Liver (tissue), 9 donors: ENCODE results near the gene CYB5RL. TPM values are rescaled to one million over a fixed set of nuclear protein-coding genes. Genes with fewer than 3 reads are reported as not detected.

ENCODE experiments used
- DNase-seq: peaks from one replicate; pipeline ENCODE4 v3.0.0-alpha.2; 2017; ENCODE audit warnings: low spot score
- H3K27ac ChIP-seq, 2 donors: one replicate each; pipeline ENCODE4 v1.7.0; 2013; ENCODE audit warnings: inconsistent platforms in 2 of 2, low read length in 2 of 2, control low read depth in 1 of 2, low read depth in 1 of 2, mild to moderate bottlenecking in 1 of 2
- H3K27me3 ChIP-seq, 4 donors: one replicate each; pipeline versions ENCODE4 v1.6.1 to v1.7.0; 2013; ENCODE audit warnings: low read length in 3 of 4, inconsistent platforms in 1 of 4, mild to moderate bottlenecking in 1 of 4, moderate library complexity in 1 of 4; ENCODE audit not compliant: control insufficient read depth in 4 of 4, insufficient read depth in 4 of 4
- H3K36me3 ChIP-seq, 4 donors: one replicate each; pipeline versions ENCODE4 v1.6.1 to v1.7.0; 2013; ENCODE audit warnings: low read length in 3 of 4, mild to moderate bottlenecking in 3 of 4, low read depth in 1 of 4, moderate library complexity in 1 of 4; ENCODE audit not compliant: control insufficient read depth in 4 of 4, insufficient read depth in 3 of 4
- H3K4me1 ChIP-seq, 4 donors: one replicate each; pipeline versions ENCODE4 v1.6.1 to v1.7.0; 2013; ENCODE audit warnings: low read length in 3 of 4, mild to moderate bottlenecking in 3 of 4, moderate library complexity in 1 of 4; ENCODE audit not compliant: control insufficient read depth in 4 of 4, insufficient read depth in 4 of 4
- H3K4me3 ChIP-seq, 3 donors: one replicate each; pipeline versions ENCODE4 v1.6.1 to v1.7.0; 2013; ENCODE audit warnings: low read length in 3 of 3, control low read depth in 1 of 3, low read depth in 1 of 3, mild to moderate bottlenecking in 1 of 3
- H3K9ac ChIP-seq, 2 donors: one replicate each; pipeline ENCODE4 v1.7.0; 2013; ENCODE audit warnings: low read length in 2 of 2, mild to moderate bottlenecking in 2 of 2, moderate library complexity in 2 of 2, control low read depth in 1 of 2, low read depth in 1 of 2
- H3K9me3 ChIP-seq, 4 donors: one replicate each; pipeline versions ENCODE4 v1.6.1 to v1.7.0; 2013; ENCODE audit warnings: low read length in 3 of 4; ENCODE audit not compliant: control insufficient read depth in 4 of 4
- ATF3 ChIP-seq: IDR thresholded peaks from 2 replicates; pipeline ENCODE4 v1.6.1; 2016; ENCODE audit warnings: antibody characterized with exemption
- CTCF ChIP-seq: fragments of 150-350 bp; IDR thresholded peaks from 2 replicates; pipeline ENCODE4 v1.5.1; 2017; ENCODE audit warnings: improper control_type of control experiment, low read depth, low read length; ENCODE audit not compliant: missing input control
- EGR1 ChIP-seq, 2 donors: IDR thresholded peaks; 2 replicates each; pipeline ENCODE4 v1.6.1; 2016 to 2018; ENCODE audit warnings: antibody characterized with exemption in 2 of 2, low read depth in 2 of 2
- FOXA1 ChIP-seq: IDR thresholded peaks from 2 replicates; pipeline ENCODE4 v1.6.1; 2016; ENCODE audit warnings: antibody characterized with exemption
- FOXA2 ChIP-seq: IDR thresholded peaks from 2 replicates; pipeline ENCODE4 v1.6.1; 2016; ENCODE audit warnings: antibody characterized with exemption
- GABPA ChIP-seq, 2 donors: IDR thresholded peaks in 1 of 2; conservative IDR thresholded peaks in 1 of 2; 2 replicates each; pipeline ENCODE4 v1.6.1; 2016; ENCODE audit warnings: antibody characterized with exemption in 2 of 2, mild to moderate bottlenecking in 1 of 2, moderate library complexity in 1 of 2
- HNF4A ChIP-seq, 2 donors: conservative IDR thresholded peaks; 2 replicates each; pipeline ENCODE4 v1.6.1; 2016; ENCODE audit warnings: antibody characterized with exemption in 2 of 2, mild to moderate bottlenecking in 2 of 2
- HNF4G ChIP-seq: IDR thresholded peaks from 2 replicates; pipeline ENCODE4 v1.6.1; 2016; ENCODE audit warnings: antibody characterized with exemption
- JUND ChIP-seq, 2 donors: IDR thresholded peaks; 2 replicates each; pipeline ENCODE4 v1.6.1; 2016; ENCODE audit warnings: antibody characterized with exemption in 2 of 2
- MAX ChIP-seq: IDR thresholded peaks from 2 replicates; pipeline ENCODE4 v1.6.1; 2016; ENCODE audit warnings: antibody characterized with exemption
- NR2F2 ChIP-seq: IDR thresholded peaks from 2 replicates; pipeline ENCODE4 v1.6.1; 2016; ENCODE audit warnings: antibody characterized with exemption
- RAD21 ChIP-seq, 2 donors: IDR thresholded peaks; 2 replicates each; pipeline ENCODE4 v1.6.1; 2016; ENCODE audit warnings: antibody characterized with exemption in 2 of 2, mild to moderate bottlenecking in 2 of 2
- REST ChIP-seq: IDR thresholded peaks from 2 replicates; pipeline ENCODE4 v1.6.1; 2016; ENCODE audit warnings: antibody characterized with exemption, mild to moderate bottlenecking
- RXRA ChIP-seq, 2 donors: IDR thresholded peaks; 2 replicates each; pipeline ENCODE4 v1.6.1; 2017 to 2018; ENCODE audit warnings: antibody characterized with exemption in 2 of 2, mild to moderate bottlenecking in 1 of 2
- SP1 ChIP-seq: IDR thresholded peaks from 2 replicates; pipeline ENCODE4 v1.6.1; 2018; ENCODE audit warnings: antibody characterized with exemption, mild to moderate bottlenecking
- ZBTB33 ChIP-seq: IDR thresholded peaks from 2 replicates; pipeline ENCODE4 v1.6.1; 2016; ENCODE audit warnings: antibody characterized with exemption
- WGBS: extraction: QIAGEN DNeasy Blood & Tissue Kit; methylation state at CpG from one replicate; pipeline ENCODE4 v1.1.7; 2013; 5-methylcytosine and 5-hydroxymethylcytosine counted together
- polyA plus RNA-seq, 2 donors: library from polyadenylated mRNA; stranded (reverse) in 1 of 2; unstranded in 1 of 2; fragments of 200-250 nt in 1 of 2; fragments of >200 nt in 1 of 2; fragmentation: Nextera tagmentation in 1 of 2; extraction: Ambion mirVana in 1 of 2; gene quantifications; one replicate each; pipeline versions ENCODE4 v1.2.1 to v1.2.3, GENCODE V29; 2013 to 2015
- total RNA-seq, 2 donors: library from RNA; depleted of rRNA; stranded (reverse); fragments of >200 nt; gene quantifications; one replicate each; pipeline ENCODE4 v1.2.3, GENCODE V29; 2014
- donor health status: healthy.
- donor health status: healthy.
- donor health status: healthy.
- donor health status: healthy.
- donor health status: healthy.

CYB5RL gene
- total and polyA plus RNA-seq, 4 donors = 1.5 to 4.5 (median 2.5) TPM

GRCh38 chr1:54171016-54171415 lies 28.8 kb downstream of the CYB5RL start:
- Histone ChIP-seq H3K27me3 (no peaks in the 10 kb centered on the region), H3K27ac (no peak overlapping the region), H3K4me1 (peaks cover 0 to 11% (median 8%) of the 10 kb centered on the region in 4 donors), H3K4me3 (no peak overlapping the region), H3K36me3 (no peaks in the 10 kb centered on the region), H3K9ac (no peak overlapping the region), H3K9me3 (no peaks in the 10 kb centered on the region)
- 91% methylated on average over 8 of the region's 8 CpGs for WGBS
- DNase-seq = no peak
- TF ChIP-seq RXRA (IDR thresholded peaks at IDR 0.05) (no peak), ZBTB33 (no peak), FOXA1 (no peak), SP1 (no peak), NR2F2 (no peak), CTCF (no peak), ATF3 (no peak), EGR1 (IDR thresholded peaks at IDR 0.05; ENCODE audit: low read depth in 2 of 2) (no peak), HNF4A (conservative IDR thresholded peaks at IDR 0.05) (no peak), FOXA2 (no peak), RAD21 (IDR thresholded peaks at IDR 0.05) (no peak), JUND (IDR thresholded peaks at IDR 0.05) (no peak), GABPA (IDR thresholded peaks at IDR 0.05 in 1 of 2, conservative IDR thresholded peaks at IDR 0.05 in 1 of 2) (no peak), MAX (no peak), REST (no peak), HNF4G (no peak)

GRCh38 chr1:54169068-54169467 lies 30.8 kb downstream of the CYB5RL start:
- Histone ChIP-seq H3K9ac (no peak overlapping the region), H3K27ac (no peak overlapping the region), H3K4me1 (peaks cover 0 to 11% (median 8%) of the 10 kb centered on the region in 4 donors), H3K9me3 (no peaks in the 10 kb centered on the region), H3K27me3 (no peaks in the 10 kb centered on the region), H3K36me3 (no peaks in the 10 kb centered on the region), H3K4me3 (no peak overlapping the region)
- DNase-seq = no peak
- WGBS = 78% methylated on average over 3 of the region's 3 CpGs
- TF ChIP-seq FOXA1 = no peak
- no peak for TF ChIP-seq JUND (IDR thresholded peaks at IDR 0.05)
- no peak for TF ChIP-seq ATF3
- no peak for TF ChIP-seq EGR1 (IDR thresholded peaks at IDR 0.05; ENCODE audit: low read depth in 2 of 2)
- no peak for TF ChIP-seq CTCF
